Small intestine (tissue), 7 donors: ENCODE measurements around the gene SWI5. TPM values are rescaled to one million over a fixed set of nuclear protein-coding genes. Genes with fewer than 3 reads are reported as not detected.
A peak's percentile ranks its signal among the peaks of the same experiment; 100 is the strongest.

Experiments used
- DNase-seq, 2 donors: peaks; one replicate each; pipeline versions ENCODE4 v3.0.0 to v3.0.0-alpha.2; 2013
- FAIRE-seq: peaks from 2 replicates; lab custom pipeline; 2012; peaks lifted over from hg19 to GRCh38; lab: Jason Lieb, UNC
- H3K27ac ChIP-seq, 3 donors: one replicate each; pipeline ENCODE4 v1.5.1; 2013; ENCODE audit warnings: low read length in 2 of 3, mild to moderate bottlenecking in 2 of 3, control low read depth in 1 of 3, inconsistent platforms in 1 of 3, low read depth in 1 of 3, moderate library complexity in 1 of 3
- H3K27me3 ChIP-seq, 3 donors: one replicate each; pipeline ENCODE4 v1.6.1; 2013; ENCODE audit warnings: low read length in 3 of 3, inconsistent platforms in 1 of 3; ENCODE audit not compliant: control insufficient read depth in 3 of 3, insufficient read depth in 3 of 3
- H3K36me3 ChIP-seq, 3 donors: one replicate each; pipeline ENCODE4 v1.6.1; 2013; ENCODE audit warnings: low read length in 3 of 3, inconsistent platforms in 1 of 3, low read depth in 1 of 3, mild to moderate bottlenecking in 1 of 3, moderate library complexity in 1 of 3; ENCODE audit not compliant: control insufficient read depth in 3 of 3, insufficient read depth in 2 of 3
- H3K4me1 ChIP-seq, 3 donors: one replicate each; pipeline ENCODE4 v1.6.1; 2013; ENCODE audit warnings: low read length in 2 of 3, inconsistent platforms in 1 of 3, low read depth in 1 of 3, mild to moderate bottlenecking in 1 of 3, moderate library complexity in 1 of 3; ENCODE audit not compliant: control insufficient read depth in 3 of 3, insufficient read depth in 2 of 3
- H3K4me3 ChIP-seq, 3 donors: one replicate each; pipeline ENCODE4 v1.5.1; 2013; ENCODE audit warnings: low read length in 3 of 3, control low read depth in 1 of 3, inconsistent platforms in 1 of 3, low read depth in 1 of 3, mild to moderate bottlenecking in 1 of 3, moderate library complexity in 1 of 3
- H3K9me3 ChIP-seq, 2 donors: one replicate each; pipeline ENCODE4 v1.6.1; 2013; ENCODE audit warnings: low read depth in 1 of 2, low read length in 1 of 2; ENCODE audit not compliant: control insufficient read depth in 2 of 2, insufficient read depth in 1 of 2
- WGBS, 3 donors: extraction: QIAGEN DNeasy Blood & Tissue Kit; methylation state at CpG; one replicate each; pipeline ENCODE4 v1.1.7; 2013; 5-methylcytosine and 5-hydroxymethylcytosine counted together
- polyA plus RNA-seq, 4 donors: library from polyadenylated mRNA; stranded (reverse) in 3 of 4; unstranded in 1 of 4; fragments of 200-250 nt in 3 of 4; fragments of 120-200 nt in 1 of 4; gene quantifications; one replicate each; pipeline versions ENCODE4 v1.2.1 to v1.2.3, GENCODE V29; 2013
- donor health status: healthy with polysubstance abuse.
- donor health status: control.
- donor health status: control.
- donor health status: Bipolar disorder and iron deficiency.
- donor health status: healthy.

Gene SWI5
- polyA plus RNA-seq, 4 donors = 21.4 to 38.5 (median 33.5) TPM

DNA sequence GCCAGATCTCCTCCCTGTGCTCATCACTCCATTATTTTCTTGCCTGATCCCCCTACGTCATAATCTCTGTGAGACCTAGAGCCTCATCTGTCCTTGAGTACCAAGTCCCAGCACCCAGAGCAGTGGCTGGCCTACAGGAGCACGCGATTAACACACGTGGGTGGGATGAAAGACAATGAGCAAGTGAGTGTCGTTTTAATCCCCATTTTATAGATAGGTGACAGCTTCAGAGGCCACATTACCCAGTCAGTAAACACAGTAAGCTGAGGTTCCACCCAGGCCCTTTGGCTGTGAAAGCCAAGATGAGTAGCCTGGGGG lies 28.9 kb downstream of the SWI5 start:
- no peaks in the 10 kb centered on the region for H3K27me3 ChIP-seq
- H3K4me1 ChIP-seq = no peaks in the 10 kb centered on the region
- DNase-seq (no peak), FAIRE-seq (no peak)
- H3K27ac ChIP-seq = no peak overlapping the region
- no peak overlapping the region for H3K4me3 ChIP-seq
- peaks cover 4 to 37% (median 6%) of the 10 kb centered on the region in 3 donors for H3K36me3 ChIP-seq
- H3K9me3 ChIP-seq = no peaks in the 10 kb centered on the region
- 66 to 69% (median 68%) methylated on average over 5 of the region's 5 CpGs for WGBS, 3 donors

DNA sequence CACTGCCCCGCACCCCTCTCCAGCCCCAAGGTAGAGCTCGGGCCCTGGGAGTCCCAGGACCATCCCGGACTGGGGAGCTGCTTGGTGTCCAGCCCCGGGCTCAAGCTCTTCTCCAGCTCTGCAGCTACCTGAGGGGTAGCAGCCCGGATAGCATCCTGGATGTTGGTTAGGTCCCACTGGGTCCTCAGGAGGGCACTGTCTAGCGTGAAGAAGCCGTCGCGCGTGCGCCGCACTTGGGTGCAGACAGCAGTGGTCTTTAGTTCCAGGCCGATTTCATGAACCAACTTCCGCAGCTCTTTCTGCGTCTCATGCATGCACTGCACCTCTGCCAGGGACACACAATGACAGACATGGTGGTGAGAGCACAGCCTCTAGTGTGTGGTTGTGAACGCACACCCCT lies 33.5 kb downstream of the SWI5 start:
- WGBS, 3 donors = 95 to 98% (median 95%) methylated on average over 16 of the region's 16 CpGs
- FAIRE-seq = no peak
- peaks cover 8 to 74% (median 24%) of the 10 kb centered on the region in 3 donors for H3K36me3 ChIP-seq

DNA sequence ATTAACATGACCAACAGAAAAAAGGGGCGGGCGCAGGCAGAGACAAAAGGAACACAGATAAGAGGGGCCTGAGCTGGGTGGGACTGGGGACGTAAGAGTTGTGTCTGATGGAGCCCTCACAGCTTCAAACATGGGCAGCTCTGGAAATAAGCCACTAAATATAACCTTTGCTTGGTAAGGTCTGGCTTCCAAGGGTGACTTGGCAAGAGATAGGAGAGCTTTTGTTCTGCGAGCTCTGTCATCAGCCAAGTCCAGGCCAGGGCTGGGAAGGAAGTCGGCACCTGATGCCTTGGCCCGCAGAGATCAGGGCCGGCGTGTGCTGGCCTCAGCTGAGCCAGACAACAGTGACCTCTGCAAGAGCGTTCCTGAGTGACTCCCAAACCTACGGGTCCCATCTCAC lies 34.4 kb downstream of the SWI5 start:
- no peak for DNase-seq
- H3K27me3 ChIP-seq = no peaks in the 10 kb centered on the region
- no peak for FAIRE-seq
- H3K9me3 ChIP-seq = no peaks in the 10 kb centered on the region
- H3K27ac ChIP-seq = no peak overlapping the region
- H3K4me1 ChIP-seq = no peaks in the 10 kb centered on the region
- H3K4me3 ChIP-seq = no peak overlapping the region
- peaks cover 13 to 77% (median 24%) of the 10 kb centered on the region in 3 donors for H3K36me3 ChIP-seq
- WGBS, 3 donors = 73 to 87% (median 78%) methylated on average over 10 of the region's 10 CpGs

More for the DNA sequence above, 33.5 kb downstream of the SWI5 start:
- Histone ChIP-seq H3K9me3 (no peaks in the 10 kb centered on the region), H3K4me1 (no peaks in the 10 kb centered on the region), H3K4me3 (no peak overlapping the region), H3K27me3 (no peaks in the 10 kb centered on the region), H3K27ac (no peak overlapping the region)
- no peak for DNase-seq

- H3K9me3 ChIP-seq = no peaks in the 10 kb centered on the region
- DNase-seq (no peak), FAIRE-seq (no peak)
- H3K27me3 ChIP-seq = no peaks in the 10 kb centered on the region
- WGBS, 3 donors = 87 to 96% (median 96%) methylated on average over 4 of the region's 4 CpGs
- H3K27ac ChIP-seq = no peak overlapping the region
- H3K4me3 ChIP-seq = no peak overlapping the region
- H3K4me1 ChIP-seq = no peaks in the 10 kb centered on the region
- peaks cover 21 to 87% (median 21%) of the 10 kb centered on the region in 3 donors for H3K36me3 ChIP-seq
Observed at GRCh38 chr9:128314697-128315096, 38.6 kb downstream of the SWI5 start.

GRCh38 chr9:128316421-128316820 lies 40.3 kb downstream of the SWI5 start:
- Histone ChIP-seq H3K4me1 (peaks cover 0 to 5% (median 0%) of the 10 kb centered on the region in 3 donors), H3K36me3 (peaks cover 7 to 83% (median 21%) of the 10 kb centered on the region in 3 donors), H3K9me3 (no peaks in the 10 kb centered on the region), H3K27ac (no peak overlapping the region), H3K4me3 (no peak overlapping the region), H3K27me3 (no peaks in the 10 kb centered on the region)
- DNase-seq (no peak), FAIRE-seq (no peak)
- 79 to 83% (median 81%) methylated on average over 9 of the region's 9 CpGs for WGBS, 3 donors

GRCh38 chr9:128317629-128318028 lies 41.6 kb downstream of the SWI5 start:
- Histone ChIP-seq H3K9me3 (no peaks in the 10 kb centered on the region), H3K4me3 (no peak overlapping the region), H3K36me3 (peaks cover 4 to 78% (median 21%) of the 10 kb centered on the region in 3 donors), H3K27me3 (no peaks in the 10 kb centered on the region), H3K27ac (no peak overlapping the region), H3K4me1 (peaks cover 0 to 9% (median 0%) of the 10 kb centered on the region in 3 donors)
- DNase-seq (no peak), FAIRE-seq (no peak)
- WGBS, 3 donors = 68 to 75% (median 72%) methylated on average over 2 of the region's 2 CpGs

GRCh38 chr9:128321343-128321742 lies 45.3 kb downstream of the SWI5 start:
- FAIRE-seq (no peak), DNase-seq (no peak)
- H3K4me1 ChIP-seq = peaks cover 3 to 19% (median 7%) of the 10 kb centered on the region in 3 donors
- H3K9me3 ChIP-seq = no peaks in the 10 kb centered on the region
- no peaks in the 10 kb centered on the region for H3K27me3 ChIP-seq
- no peak overlapping the region for H3K27ac ChIP-seq
- H3K4me3 ChIP-seq = peak overlapping the region in 2 of 3 donors; percentile 83 to 88
- peaks cover 0 to 69% (median 12%) of the 10 kb centered on the region in 3 donors for H3K36me3 ChIP-seq
- WGBS, 3 donors = 85 to 88% (median 86%) methylated on average over 7 of the region's 7 CpGs

DNA sequence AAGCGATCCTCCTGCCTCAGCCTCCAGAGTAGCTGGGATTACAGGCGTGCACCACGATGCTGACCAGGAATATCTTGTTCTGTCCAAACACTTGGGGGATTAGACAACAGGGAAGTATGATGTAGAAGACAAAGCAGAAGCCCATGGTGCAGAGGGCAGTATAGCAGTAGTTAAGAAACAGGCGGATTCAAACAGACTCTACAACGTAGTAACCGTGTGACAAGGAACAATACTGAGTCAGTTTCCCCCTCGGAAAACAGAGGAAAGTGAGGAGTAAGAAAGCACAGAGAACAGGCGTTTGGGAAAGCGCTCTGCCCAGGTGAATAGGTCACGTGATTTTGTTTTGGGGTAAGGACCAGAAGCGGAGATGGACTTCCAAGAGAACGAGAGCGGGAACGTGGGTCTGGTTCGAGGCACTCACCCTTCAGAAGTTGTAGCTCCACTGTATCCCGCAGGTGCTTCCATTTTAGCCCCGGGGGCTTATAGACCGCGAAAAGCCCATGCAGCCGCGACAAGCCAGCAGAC lies 45.9 kb downstream of the SWI5 start:
- peaks cover 3 to 19% (median 7%) of the 10 kb centered on the region in 3 donors for H3K4me1 ChIP-seq
- peak overlapping the region in 2 of 3 donors; percentile 88 to 99 for H3K27ac ChIP-seq
- 1 to 2% (median 1%) methylated on average over 21 of the region's 21 CpGs for WGBS, 3 donors
- FAIRE-seq (no peak), DNase-seq (no peak)
- H3K4me3 ChIP-seq = peak overlapping the region; percentile 83 to 88 (median 88)
- H3K9me3 ChIP-seq = no peaks in the 10 kb centered on the region
- no peaks in the 10 kb centered on the region for H3K27me3 ChIP-seq
- H3K36me3 ChIP-seq = peaks cover 0 to 68% (median 7%) of the 10 kb centered on the region in 3 donors
